ENCODE data around the gene FTO.

DNA sequence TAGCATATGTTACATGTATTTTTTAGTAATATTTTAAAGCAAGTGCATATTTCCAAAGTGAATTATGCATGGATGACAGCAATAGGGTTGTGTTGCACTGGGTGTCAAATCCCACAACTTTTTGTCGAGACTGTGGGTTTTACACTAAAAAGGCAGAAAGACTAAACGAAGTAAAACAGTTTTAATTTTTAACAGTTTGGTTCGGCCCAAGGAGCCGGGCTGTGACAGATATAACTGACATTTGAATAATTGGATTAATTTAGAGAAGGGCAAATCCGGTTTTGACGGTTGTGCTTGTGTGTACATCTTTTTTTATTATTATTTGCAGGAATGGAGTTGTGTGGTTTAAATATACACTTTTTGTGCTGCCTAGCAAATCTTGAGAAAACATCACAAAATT is 263.6 kb downstream of the FTO start:
- TF ChIP-seq POLR2A (IDR thresholded peaks at IDR 0.05) (no peak), EP300 (IDR thresholded peaks at IDR 0.05; ENCODE audit: low read depth) (no peak)
- TF ChIP-seq, protein P1, sequence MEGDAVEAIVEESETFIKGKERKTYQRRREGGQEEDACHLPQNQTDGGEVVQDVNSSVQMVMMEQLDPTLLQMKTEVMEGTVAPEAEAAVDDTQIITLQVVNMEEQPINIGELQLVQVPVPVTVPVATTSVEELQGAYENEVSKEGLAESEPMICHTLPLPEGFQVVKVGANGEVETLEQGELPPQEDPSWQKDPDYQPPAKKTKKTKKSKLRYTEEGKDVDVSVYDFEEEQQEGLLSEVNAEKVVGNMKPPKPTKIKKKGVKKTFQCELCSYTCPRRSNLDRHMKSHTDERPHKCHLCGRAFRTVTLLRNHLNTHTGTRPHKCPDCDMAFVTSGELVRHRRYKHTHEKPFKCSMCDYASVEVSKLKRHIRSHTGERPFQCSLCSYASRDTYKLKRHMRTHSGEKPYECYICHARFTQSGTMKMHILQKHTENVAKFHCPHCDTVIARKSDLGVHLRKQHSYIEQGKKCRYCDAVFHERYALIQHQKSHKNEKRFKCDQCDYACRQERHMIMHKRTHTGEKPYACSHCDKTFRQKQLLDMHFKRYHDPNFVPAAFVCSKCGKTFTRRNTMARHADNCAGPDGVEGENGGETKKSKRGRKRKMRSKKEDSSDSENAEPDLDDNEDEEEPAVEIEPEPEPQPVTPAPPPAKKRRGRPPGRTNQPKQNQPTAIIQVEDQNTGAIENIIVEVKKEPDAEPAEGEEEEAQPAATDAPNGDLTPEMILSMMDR (IDR thresholded peaks at IDR 0.05) = no peak
